HEK293T (cell line): ENCODE measurements around the gene PSME2.

Experiments used
- CTCF ChIA-PET: fragments of 350-600 bp; formaldehyde crosslinking; extraction: SDS; loops from one replicate; lab custom pipeline; 2021; ENCODE audit warnings: antibody characterized with exemption, inconsistent platforms; lab: Yijun Ruan, JAX
- POLR2A ChIA-PET: fragments of 350-600 bp; formaldehyde crosslinking; extraction: SDS; loops from one replicate; lab custom pipeline; 2020; ENCODE audit warnings: antibody characterized with exemption, inconsistent platforms; lab: Yijun Ruan, JAX
- DNase-seq: peaks from one replicate; pipeline ENCODE4 v3.0.0; 2012; ENCODE audit warnings: mixed read lengths; ENCODE audit errors: extremely low spot score
- ARNT ChIP-seq: fragments of 450-650 bp; IDR thresholded peaks from 2 replicates; pipeline ENCODE4 v1.6.1; 2017; ENCODE audit warnings: mild to moderate bottlenecking
- BHLHE40 ChIP-seq: fragments of 450-650 bp; IDR thresholded peaks from 2 replicates; pipeline ENCODE4 v1.6.1; 2016; ENCODE audit warnings: mild to moderate bottlenecking, moderate library complexity, borderline replicate concordance
- CTBP1 ChIP-seq: fragments of 450-650 bp; IDR thresholded peaks from 2 replicates; pipeline ENCODE4 v1.6.1; 2016; ENCODE audit warnings: borderline replicate concordance
- ELF4 ChIP-seq: fragments of 450-650 bp; IDR thresholded peaks from 2 replicates; pipeline ENCODE4 v1.6.1; 2017; ENCODE audit warnings: antibody characterized with exemption
- FOXA1 ChIP-seq: fragments of 450-650 bp; IDR thresholded peaks from 2 replicates; pipeline ENCODE4 v1.6.1; 2016; ENCODE audit warnings: mild to moderate bottlenecking
- FOXK2 ChIP-seq: fragments of 450-650 bp; IDR thresholded peaks from 2 replicates; pipeline ENCODE4 v1.6.1; 2016; ENCODE audit warnings: mild to moderate bottlenecking
- FOXM1 ChIP-seq: fragments of 450-650 bp; IDR thresholded peaks from 2 replicates; pipeline ENCODE4 v1.6.1; 2017; ENCODE audit warnings: mild to moderate bottlenecking, borderline replicate concordance
- HDGF ChIP-seq: fragments of 450-650 bp; IDR thresholded peaks from 2 replicates; pipeline ENCODE4 v1.6.1; 2017; ENCODE audit warnings: antibody characterized with exemption, borderline replicate concordance
- L3MBTL2 ChIP-seq: fragments of 450-650 bp; conservative IDR thresholded peaks from 2 replicates; pipeline ENCODE4 v1.6.1; 2016; ENCODE audit warnings: mild to moderate bottlenecking
- LEF1 ChIP-seq: fragments of 450-650 bp; IDR thresholded peaks from 2 replicates; pipeline ENCODE4 v1.6.1; 2017; ENCODE audit warnings: mild to moderate bottlenecking, borderline replicate concordance
- NFRKB ChIP-seq: fragments of 450-650 bp; IDR thresholded peaks from 2 replicates; pipeline ENCODE4 v1.6.1; 2016; ENCODE audit warnings: mild to moderate bottlenecking, moderate library complexity
- SP1 ChIP-seq: fragments of 450-650 bp; IDR thresholded peaks from 2 replicates; pipeline ENCODE4 v1.6.1; 2017
- SUZ12 ChIP-seq: fragments of 450-650 bp; IDR thresholded peaks from 2 replicates; pipeline ENCODE4 v1.6.1; 2016; ENCODE audit warnings: mild to moderate bottlenecking
- TARDBP ChIP-seq: fragments of 450-650 bp; IDR thresholded peaks from 2 replicates; pipeline ENCODE4 v1.6.1; 2016
- ZNF384 ChIP-seq: fragments of 450-650 bp; IDR thresholded peaks from 2 replicates; pipeline ENCODE4 v1.6.1; 2016
- TF ChIP-seq, protein P1 (sequence below): fragments of 450-650 bp; IDR thresholded peaks from 2 replicates; pipeline ENCODE4 v1.6.1; 2016

PSME2 gene

DNA sequence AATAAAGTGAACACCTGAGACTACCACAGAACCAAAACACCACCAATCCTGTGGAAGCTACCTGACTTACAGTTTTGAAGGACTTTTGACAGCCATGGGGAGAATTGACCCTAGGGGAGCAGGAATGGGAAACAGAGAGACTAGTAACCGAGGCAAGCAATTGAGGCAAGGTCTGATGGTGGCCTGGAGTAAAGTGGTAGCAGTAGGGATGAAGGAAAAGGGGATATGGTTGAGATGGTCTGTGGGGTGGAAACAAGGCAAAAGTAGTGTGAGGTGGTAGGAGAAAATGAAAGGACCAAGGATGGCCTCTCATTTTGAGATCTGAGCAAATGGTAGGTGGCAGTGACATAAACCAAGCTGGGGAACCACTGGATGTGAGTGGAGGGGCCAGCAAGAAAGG is 10.4 kb upstream of the PSME2 start:
- POLR2A ChIA-PET = interaction anchor here (0.8 to 1.7 kb wide), 2 partner anchors 10 to 15 kb away, joined by 3 to 7 read pairs; partner anchors contain the start of genes EMC9 and PSME2
- TF ChIP-seq FOXA1 (no peak), LEF1 (no peak), SP1 (no peak), L3MBTL2 (no peak), CTBP1 (no peak), SUZ12 (no peak), NFRKB (no peak), ELF4 (no peak), FOXM1 (no peak), ARNT (no peak), ZNF384 (no peak), BHLHE40 (no peak), TARDBP (no peak), FOXK2 (no peak), HDGF (no peak)
- TF ChIP-seq, protein P1, sequence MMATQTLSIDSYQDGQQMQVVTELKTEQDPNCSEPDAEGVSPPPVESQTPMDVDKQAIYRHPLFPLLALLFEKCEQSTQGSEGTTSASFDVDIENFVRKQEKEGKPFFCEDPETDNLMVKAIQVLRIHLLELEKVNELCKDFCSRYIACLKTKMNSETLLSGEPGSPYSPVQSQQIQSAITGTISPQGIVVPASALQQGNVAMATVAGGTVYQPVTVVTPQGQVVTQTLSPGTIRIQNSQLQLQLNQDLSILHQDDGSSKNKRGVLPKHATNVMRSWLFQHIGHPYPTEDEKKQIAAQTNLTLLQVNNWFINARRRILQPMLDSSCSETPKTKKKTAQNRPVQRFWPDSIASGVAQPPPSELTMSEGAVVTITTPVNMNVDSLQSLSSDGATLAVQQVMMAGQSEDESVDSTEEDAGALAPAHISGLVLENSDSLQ = no peak
- no peak for DNase-seq
- CTCF ChIA-PET = no interaction called here

GRCh38 chr14:24155100-24155499 is 8.7 kb upstream of the PSME2 start:
- CTCF ChIA-PET = interaction anchor here (1.0 kb wide), 1 partner anchor 97 kb away, joined by 3 read pairs; no protein-coding TSS in a partner anchor
- no peak for TF ChIP-seq LEF1
- TF ChIP-seq SUZ12 = no peak
- TF ChIP-seq FOXM1 = no peak
- no peak for TF ChIP-seq HDGF
- TF ChIP-seq TARDBP = no peak
- no peak for TF ChIP-seq SP1
- no peak for TF ChIP-seq L3MBTL2
- DNase-seq = no peak
- POLR2A ChIA-PET = interaction anchor here (0.8 to 2.0 kb wide), 4 partner anchors 8 to 40 kb away, joined by 4 to 9 read pairs (median 6); partner anchors contain the start of genes DCAF11, EMC9, NRL and PSME2

GRCh38 chr14:24151404-24152080 is 5.1 kb upstream of the PSME2 start:
- ChIA-PET POLR2A (interaction anchor here (1.3 to 2.9 kb wide), 3 partner anchors 9 to 16 kb away, joined by 6 to 13 read pairs (median 8); partner anchors contain the start of genes EMC9, IRF9 and PSME1), CTCF (interaction anchor here (3.9 kb wide), 1 partner anchor 9 kb away, joined by 24 read pairs; the partner anchor contains the start of gene IRF9)
- no peak for DNase-seq
- TF ChIP-seq TARDBP = no peak

DNA sequence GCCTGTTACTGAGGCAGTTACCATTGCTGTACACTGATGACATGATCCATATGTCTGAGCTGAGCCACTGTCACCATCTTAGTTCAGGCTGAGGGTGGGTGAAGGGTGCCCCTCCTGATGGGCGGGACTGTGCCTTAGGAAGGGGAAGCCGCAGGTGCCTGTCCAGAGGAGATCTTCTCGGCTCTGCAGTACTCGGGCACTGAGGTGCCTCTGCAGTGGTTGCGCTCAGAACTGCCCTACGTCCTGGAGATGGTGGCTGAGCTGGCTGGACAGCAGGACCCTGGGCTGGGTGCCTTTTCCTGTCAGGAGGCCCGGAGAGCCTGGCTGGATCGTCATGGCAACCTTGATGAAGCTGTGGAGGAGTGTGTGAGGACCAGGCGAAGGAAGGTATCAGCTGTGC is 4.6 kb upstream of the PSME2 start:
- POLR2A ChIA-PET = interaction anchor here (1.2 to 2.9 kb wide), 4 partner anchors 10 to 57 kb away, joined by 3 to 13 read pairs (median 7); partner anchors contain the start of genes EMC9, IRF9, PCK2 and PSME1
- TF ChIP-seq CTBP1 = no peak
- no peak for TF ChIP-seq L3MBTL2
- no peak for TF ChIP-seq HDGF
- TF ChIP-seq FOXK2 = no peak
- TF ChIP-seq, protein P1 = no peak
- no peak for TF ChIP-seq SUZ12
- no peak for TF ChIP-seq ZNF384
- no peak for TF ChIP-seq TARDBP
- no peak for TF ChIP-seq SP1
- TF ChIP-seq LEF1 = no peak
- TF ChIP-seq BHLHE40 = no peak
- CTCF ChIA-PET = interaction anchor here (3.9 kb wide), 1 partner anchor 10 kb away, joined by 24 read pairs; the partner anchor contains the start of gene IRF9
- DNase-seq = no peak

DNA sequence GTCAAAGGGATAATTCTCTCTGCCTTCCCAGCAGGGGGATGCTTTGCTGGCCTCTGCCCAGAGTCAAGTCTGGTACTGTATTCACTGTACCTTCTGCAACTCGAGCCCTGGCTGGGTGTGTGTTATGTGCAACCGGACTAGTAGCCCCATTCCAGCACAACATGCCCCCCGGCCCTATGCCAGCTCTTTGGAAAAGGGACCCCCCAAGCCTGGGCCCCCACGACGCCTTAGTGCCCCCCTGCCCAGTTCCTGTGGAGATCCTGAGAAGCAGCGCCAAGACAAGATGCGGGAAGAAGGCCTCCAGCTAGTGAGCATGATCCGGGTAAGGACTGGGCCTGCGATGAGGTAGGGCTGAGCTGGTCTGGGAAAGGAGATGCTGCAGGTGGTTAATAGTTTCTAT is 4.2 kb upstream of the PSME2 start:
- POLR2A ChIA-PET = interaction anchor here (1.2 to 2.9 kb wide), 5 partner anchors 9 to 56 kb away, joined by 3 to 13 read pairs (median 6); partner anchors contain the start of genes EMC9, IRF9, PCK2 and PSME1
- CTCF ChIA-PET = interaction anchor here (3.9 kb wide), 1 partner anchor 10 kb away, joined by 24 read pairs; the partner anchor contains the start of gene IRF9
- DNase-seq = no peak
- TF ChIP-seq FOXA1 (no peak), ARNT (no peak), SUZ12 (no peak), FOXK2 (no peak), HDGF (no peak), BHLHE40 (no peak), ELF4 (no peak), SP1 (no peak), NFRKB (no peak), ZNF384 (no peak), L3MBTL2 (no peak), FOXM1 (no peak), LEF1 (no peak), CTBP1 (no peak)
- TF ChIP-seq, protein P1 = no peak

DNA sequence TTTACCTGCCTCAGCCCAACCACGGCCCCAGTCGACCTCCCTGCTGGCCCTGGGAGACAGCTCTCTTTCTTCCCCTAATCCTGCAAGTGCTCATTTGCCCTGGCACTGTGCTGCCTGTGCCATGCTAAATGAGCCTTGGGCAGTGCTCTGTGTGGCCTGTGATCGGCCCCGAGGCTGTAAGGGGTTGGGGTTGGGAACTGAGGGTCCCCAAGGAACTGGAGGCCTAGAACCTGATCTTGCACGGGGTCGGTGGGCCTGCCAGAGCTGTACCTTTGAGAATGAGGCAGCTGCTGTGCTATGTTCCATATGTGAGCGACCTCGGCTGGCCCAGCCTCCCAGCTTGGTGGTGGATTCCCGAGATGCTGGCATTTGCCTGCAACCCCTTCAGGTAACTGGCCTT is 3.7 kb upstream of the PSME2 start:
- TF ChIP-seq, protein P1 = no peak
- TF ChIP-seq LEF1 (no peak), SUZ12 (no peak), CTBP1 (no peak), FOXM1 (no peak), ELF4 (no peak), L3MBTL2 (no peak)
- CTCF ChIA-PET = interaction anchor here (0.9 to 3.9 kb wide), 2 partner anchors 10 to 92 kb away, joined by 3 to 24 read pairs; partner anchors contain the start of gene IRF9
- DNase-seq = no peak
- POLR2A ChIA-PET = interaction anchor here (1.2 to 2.9 kb wide), 4 partner anchors 9 to 56 kb away, joined by 3 to 13 read pairs (median 6); partner anchors contain the start of genes EMC9, IRF9, PCK2 and PSME1
